Activated CD8-positive, alpha-beta memory T cell treated with anti-CD3 and anti-CD28 coated beads, Interleukin-2, amount 50 U/mL, for 24 hours (primary cell): ENCODE data around the gene B3GNT2.
"Not testable (repeated sequence)": the region's sequence is repeated elsewhere in the genome, so short reads cannot be mapped to it uniquely, and the experiment has no call there.

Experiments
- DNase-seq: peaks from one replicate; pipeline ENCODE4 v3.0.0-alpha.2; 2020; ENCODE audit errors: extremely low read depth

B3GNT2 gene

GRCh38 chr2:62238236-62238635 lies 42.3 kb downstream of the B3GNT2 start:
- DNase-seq = no peak

GRCh38 chr2:62240546-62240945 lies 44.6 kb downstream of the B3GNT2 start:
- no peak for DNase-seq

GRCh38 chr2:62243983-62244382 lies 48.1 kb downstream of the B3GNT2 start:
- no peak for DNase-seq

- DNase-seq = no peak
Observed at GRCh38 chr2:62248226-62248625, 52.3 kb downstream of the B3GNT2 start.

GRCh38 chr2:62250239-62250638 lies 54.3 kb downstream of the B3GNT2 start:
- DNase-seq = no peak

- DNase-seq = no peak
Observed at GRCh38 chr2:62254424-62255266, 58.7 kb downstream of the B3GNT2 start.

- DNase-seq = no peak
Observed at GRCh38 chr2:62257466-62257865, 61.6 kb downstream of the B3GNT2 start.

GRCh38 chr2:62263076-62263715 lies 67.3 kb downstream of the B3GNT2 start:
- DNase-seq = no peak

GRCh38 chr2:62264186-62264585 lies 68.3 kb downstream of the B3GNT2 start:
- no peak for DNase-seq

GRCh38 chr2:62265106-62265505 lies 69.2 kb downstream of the B3GNT2 start:
- DNase-seq = no peak

- no peak for DNase-seq
Observed at GRCh38 chr2:62266433-62267038, 70.6 kb downstream of the B3GNT2 start.

- no peak for DNase-seq
Observed at GRCh38 chr2:62267696-62268095, 71.8 kb downstream of the B3GNT2 start.

- not testable (repeated sequence) for DNase-seq
Observed at GRCh38 chr2:62268681-62269188, 72.8 kb downstream of the B3GNT2 start.

GRCh38 chr2:62270728-62271127 lies 74.8 kb downstream of the B3GNT2 start:
- DNase-seq = no peak
